K562 (cell line): ENCODE data around the gene SERPINH1. TPM values are rescaled to one million over a fixed set of nuclear protein-coding genes. Genes with fewer than 3 reads are reported as not detected.
A peak's percentile ranks its signal among the peaks of the same experiment; 100 is the strongest.

ENCODE experiments used
- ADNP ChIP-seq: fragments of 200-800 bp; sonication (Bioruptor generic); IDR thresholded peaks from 2 replicates; pipeline ENCODE4 v1.6.1; 2016; ENCODE audit warnings: missing genetic modification characterization, missing compliant biosample characterization
- BCOR ChIP-seq: fragments of 450-650 bp; IDR thresholded peaks from 2 replicates; pipeline ENCODE4 v1.6.1; 2016
- GMEB1 ChIP-seq: fragments of 250-450 bp; sonication (Bioruptor Pico); IDR thresholded peaks from 2 replicates; pipeline ENCODE4 v1.4.0; 2020; ENCODE audit warnings: mild to moderate bottlenecking
- HCFC1 ChIP-seq: IDR thresholded peaks from 2 replicates; pipeline ENCODE4 v1.6.1; 2012; ENCODE audit warnings: low read depth, low read length, improper control_type of control experiment
- HMG20B ChIP-seq: fragments of 250-450 bp; sonication (Bioruptor Pico); IDR thresholded peaks from 2 replicates; pipeline ENCODE4 v1.5.0; 2021; ENCODE audit warnings: mild to moderate bottlenecking
- HNRNPUL1 ChIP-seq: fragments of 200-400 bp; formaldehyde crosslinking; IDR thresholded peaks from 2 replicates; pipeline ENCODE4 v1.6.1; 2017; ENCODE audit warnings: low read length
- NR1H2 ChIP-seq: sonication (generic); formaldehyde crosslinking; IDR thresholded peaks from 2 replicates; pipeline ENCODE4 v1.4.0; 2020; ENCODE audit warnings: mild to moderate bottlenecking, missing genetic modification reagents
- PATZ1 ChIP-seq: fragments of 250-450 bp; sonication (Bioruptor Pico); IDR thresholded peaks from 2 replicates; pipeline ENCODE4 v1.5.0; 2020; ENCODE audit warnings: mild to moderate bottlenecking, borderline replicate concordance
- POLR3G ChIP-seq: IDR thresholded peaks from 2 replicates; pipeline ENCODE4 v1.6.1; 2011; ENCODE audit not compliant: insufficient read length, insufficient replicate concordance; ENCODE audit errors: extremely low read depth
- RB1 ChIP-seq: fragments of 450-650 bp; IDR thresholded peaks from 2 replicates; pipeline ENCODE4 v1.6.1; 2017; ENCODE audit warnings: low read depth, mild to moderate bottlenecking
- STAT6 ChIP-seq: sonication (generic); formaldehyde crosslinking; IDR thresholded peaks from 2 replicates; pipeline ENCODE4 v1.8.1; 2023; ENCODE audit warnings: mild to moderate bottlenecking, missing genetic modification reagents
- SUPT5H ChIP-seq: fragments of 450-650 bp; IDR thresholded peaks from 2 replicates; pipeline ENCODE4 v1.6.1; 2016
- TAF7 ChIP-seq: fragments of 450-650 bp; IDR thresholded peaks from 2 replicates; pipeline ENCODE4 v1.6.1; 2016; ENCODE audit warnings: missing genetic modification characterization, missing compliant biosample characterization
- THRA ChIP-seq: fragments of 450-650 bp; IDR thresholded peaks from 2 replicates; pipeline ENCODE4 v1.6.1; 2017; ENCODE audit warnings: mild to moderate bottlenecking, moderate library complexity
- USF2 ChIP-seq: sonication (generic); formaldehyde crosslinking; IDR thresholded peaks from 2 replicates; pipeline ENCODE4 v1.5.0; 2020; ENCODE audit warnings: missing genetic modification reagents
- WHSC1 ChIP-seq: IDR thresholded peaks from one replicate; pipeline ENCODE4 v1.6.1; 2012; ENCODE audit warnings: low read length, control low read depth, inconsistent platforms
- ZFX ChIP-seq: sonication (generic); formaldehyde crosslinking; IDR thresholded peaks from 2 replicates; pipeline ENCODE4 v1.8.0; 2022; ENCODE audit warnings: mild to moderate bottlenecking, missing genetic modification reagents, moderate library complexity
- ZNF277 ChIP-seq: fragments of 250-450 bp; sonication (Bioruptor Pico); IDR thresholded peaks from 2 replicates; pipeline ENCODE4 v1.8.0; 2022; ENCODE audit warnings: inconsistent platforms, mild to moderate bottlenecking, moderate library complexity, borderline replicate concordance
- ZNF589 ChIP-seq: fragments of 200-800 bp; sonication (Bioruptor generic); IDR thresholded peaks from 2 replicates; pipeline ENCODE4 v1.6.1; 2016; ENCODE audit warnings: low read depth, missing genetic modification characterization, missing compliant biosample characterization
- ZNF75A ChIP-seq: fragments of 450-650 bp; formaldehyde crosslinking; IDR thresholded peaks from 2 replicates; pipeline ENCODE4 v1.4.0; 2020; ENCODE audit warnings: mild to moderate bottlenecking
- ZSCAN29 ChIP-seq: fragments of 450-650 bp; IDR thresholded peaks from 2 replicates; pipeline ENCODE4 v1.6.1; 2017
- polyA plus RNA-seq, 8 experiments: library from polyadenylated mRNA; depleted of rRNA in 4 of 8; stranded (reverse) in 5 of 8; unstranded in 3 of 8; fragments of >200 nt; fragmentation: Nextera tagmentation in 2 of 8; fragmentation: Illumina TruSeq in 1 of 8; extraction: Ambion mirVana in 2 of 8; extraction: Trizol in 1 of 8; gene quantifications; 2 replicates each; pipeline versions ENCODE4 v1.2.1 to v1.2.3, GENCODE V29; 2011 to 2014; ENCODE audit warnings: inconsistent platforms in 1 of 8, missing spikeins in 1 of 8
- total RNA-seq, 7 experiments: library from RNA; depleted of rRNA in 6 of 7; stranded (reverse); fragments of >200 nt in 6 of 7; fragmentation: Illumina TruSeq in 2 of 7; extraction: Trizol in 2 of 7; gene quantifications; 2 replicates each; pipeline versions ENCODE4 v1.2.1 to v1.2.3, GENCODE V29; 2011 to 2021; ENCODE audit warnings: low replicate concordance in 1 of 7

SERPINH1 gene
- total and polyA plus RNA-seq, 9 of the 15 experiments (the other 6 are each of a cell fraction or from before 2014, with no cell fraction given) = 2.8 to 106 (median 67.9) TPM

- TF ChIP-seq STAT6 (CRISPR knock-in tag) = no peak; the same call in 1 of the 2 replicates
- TF ChIP-seq HCFC1 = no peak
- TF ChIP-seq ZNF277 (CRISPR knock-in tag) = no peak
- no peak for TF ChIP-seq ADNP (tag)
- TF ChIP-seq ZSCAN29 = peak; percentile 81
- TF ChIP-seq NR1H2 = no peak
- no peak for TF ChIP-seq TAF7 (tag)
- TF ChIP-seq POLR3G = no peak
- TF ChIP-seq WHSC1 = no peak
- no peak for TF ChIP-seq ZFX
- no peak for TF ChIP-seq HMG20B (CRISPR knock-in tag)
- TF ChIP-seq BCOR = peak; percentile 74
- TF ChIP-seq SUPT5H = no peak
- no peak for TF ChIP-seq HNRNPUL1
- TF ChIP-seq GMEB1 = no peak
- no peak for TF ChIP-seq USF2 (CRISPR knock-in tag)
- no peak for TF ChIP-seq THRA
- no peak for TF ChIP-seq ZNF589 (CRISPR knock-in tag)
- TF ChIP-seq PATZ1 (CRISPR knock-in tag) = no peak
- TF ChIP-seq ZNF75A (CRISPR knock-in tag) = no peak
- TF ChIP-seq RB1 = 0 out of 2 replicates have a peak, but pooled peaks have one; percentile 0
Observed at GRCh38 chr11:75589933-75590332, 27.9 kb downstream of the SERPINH1 start (continued).
